GM21737 (cell line): ENCODE results near the gene NFATC2.
"Not testable (repeated sequence)": the region's sequence is repeated elsewhere in the genome, so short reads cannot be mapped to it uniquely, and the experiment has no call there.

Source experiments
- ATAC-seq: cut with Tn5 transposase; IDR thresholded peaks from one replicate; pipeline ENCODE4 v1.9.1; 2021; ENCODE audit warnings: mild to moderate bottlenecking, moderate library complexity; ENCODE audit not compliant: unreplicated experiment

NFATC2 gene

GRCh38 chr20:51541189-51542032, 1.1 kb downstream of the NFATC2 start:
- no peak for ATAC-seq

- no peak for ATAC-seq
These were observed 1.9 kb downstream of the NFATC2 start for GRCh38 chr20:51540580-51540979.

- not testable (repeated sequence) for ATAC-seq
These were observed 2.4 kb downstream of the NFATC2 start for GRCh38 chr20:51540074-51540473.

- no peak for ATAC-seq
These were observed 6.1 kb downstream of the NFATC2 start for GRCh38 chr20:51536116-51537069.

GRCh38 chr20:51535674-51536073, 6.8 kb downstream of the NFATC2 start:
- no peak for ATAC-seq

GRCh38 chr20:51535075-51535386, 7.5 kb downstream of the NFATC2 start:
- no peak for ATAC-seq

- ATAC-seq: no peak
These were observed 9.0 kb downstream of the NFATC2 start for GRCh38 chr20:51533291-51534172.

GRCh38 chr20:51532577-51533191, 9.8 kb downstream of the NFATC2 start:
- no peak for ATAC-seq

GRCh38 chr20:51531712-51532456, 10.6 kb downstream of the NFATC2 start:
- ATAC-seq: no peak

- ATAC-seq: peak; percentile 52
These were observed 11.3 kb downstream of the NFATC2 start for GRCh38 chr20:51531141-51531710.

GRCh38 chr20:51529758-51530157, 12.8 kb downstream of the NFATC2 start:
- no peak for ATAC-seq

- ATAC-seq: no peak
These were observed 13.3 kb downstream of the NFATC2 start for GRCh38 chr20:51529081-51529681.

GRCh38 chr20:51528263-51529027, 14.1 kb downstream of the NFATC2 start:
- ATAC-seq: no peak

GRCh38 chr20:51526754-51527153, 15.8 kb downstream of the NFATC2 start:
- no peak for ATAC-seq

- no peak for ATAC-seq
These were observed 16.4 kb downstream of the NFATC2 start for GRCh38 chr20:51526106-51526470.

- ATAC-seq: no peak
These were observed 17.0 kb downstream of the NFATC2 start for GRCh38 chr20:51525241-51526105.

- no peak for ATAC-seq
These were observed 19.1 kb downstream of the NFATC2 start for GRCh38 chr20:51523276-51524013.
